ENCODE results near the gene WDR44. TPM values are rescaled to one million over a fixed set of nuclear protein-coding genes. Genes with fewer than 3 reads are reported as not detected.

Gene WDR44
- total and polyA plus RNA-seq, 10 of the 15 experiments (the other 5 are each of a cell fraction or from before 2014, with no cell fraction given), result 3.4 to 14.0 (median 11.6) TPM

DNA sequence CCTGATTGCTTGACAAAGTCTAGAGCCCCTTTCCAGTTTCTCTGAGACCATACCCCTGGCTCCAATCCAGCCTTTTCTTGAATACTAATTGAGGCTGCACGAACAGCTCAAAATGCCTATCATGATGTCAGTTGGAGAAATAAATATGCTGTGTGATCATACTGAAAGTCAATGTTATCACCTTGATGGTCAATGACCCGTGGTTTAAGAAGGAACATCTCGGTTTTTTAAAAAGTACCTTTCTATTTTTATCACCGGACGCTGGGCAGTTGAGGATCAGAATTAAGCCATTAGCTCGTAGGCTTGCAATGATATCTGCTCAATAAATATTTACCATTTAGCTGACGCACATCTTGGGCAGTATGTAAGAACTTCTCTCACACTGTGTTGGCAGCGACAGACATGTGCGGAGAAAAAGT lies 852 bp upstream of the WDR44 start (continued):
- TF ChIP-seq MTA2 (IDR thresholded peaks at IDR 0.05; ENCODE audit: low read depth), result no peak; the same call in 1 of the 2 replicates

GRCh38 chrX:118346258-118347094 lies 570 bp downstream of the WDR44 start:
- DNase-seq (ENCODE audit: low read depth, low spot score), result no peak
- intact Hi-C loops (cut with micrococcal nuclease; ENCODE audit: unreplicated experiment) (loop anchor here (5.0 kb wide), 2 partner anchors 76 to 191 kb away; no protein-coding TSS in a partner anchor), in situ Hi-C loops (cut with MboI) (no loop called here)
- Histone ChIP-seq H3K9me3 (replicated peaks; ENCODE audit: control insufficient read depth, insufficient read depth, low read length) (no peaks in the 10 kb centered on the region), H3K9ac (ENCODE audit: control insufficient read depth, insufficient read depth, low read length) (peak overlapping the region; percentile 82), H2AFZ (ENCODE audit: control insufficient read depth, low read depth, low read length) (peak overlapping the region; percentile 80), H3K36me3 (ENCODE audit: control insufficient read depth in 2 of 2, insufficient read depth in 2 of 2, low read length in 1 of 2) (no peaks in the 10 kb centered on the region), H3K4me1 (ENCODE audit: control insufficient read depth, insufficient read depth, low read length) (peaks cover 5% of the 10 kb centered on the region; the same call in 1 of the 2 replicates), H3K79me2 (ENCODE audit: control insufficient read depth, insufficient read depth, low read length) (peaks cover 43% of the 10 kb centered on the region), H3K27ac (ENCODE audit: control insufficient read depth, insufficient read depth) (peak overlapping the region; percentile 75), H3K4me3 (peak overlapping the region; percentile 73), H4K20me1 (ENCODE audit: control insufficient read depth, insufficient read depth) (no peaks in the 10 kb centered on the region), H3K27me3 (replicated peaks in 1 of 2; ENCODE audit: control insufficient read depth in 2 of 2, insufficient read depth in 2 of 2, low read length in 1 of 2) (no peaks in the 10 kb centered on the region), H3K4me2 (ENCODE audit: control insufficient read depth, insufficient read depth) (no peak overlapping the region; the same call in 1 of the 2 replicates)
- TF ChIP-seq FOXK2 (IDR thresholded peaks at IDR 0.05) (no peak), NKRF (conservative IDR thresholded peaks at IDR 0.05) (peak; percentile 40; the same call in 1 of the 2 replicates), SMARCA5 (IDR thresholded peaks at IDR 0.05) (0 out of 2 replicates have a peak, but pooled peaks have one; percentile 32), CEBPB (IDR thresholded peaks at IDR 0.05; ENCODE audit: borderline replicate concordance in 1 of 2, low read depth in 2 of 2, low read length in 2 of 2) (no peak), CTCF (IDR thresholded peaks at IDR 0.05 in 2 of 3, conservative IDR thresholded peaks at IDR 0.05 in 1 of 3; ENCODE audit: control insufficient read depth in 2 of 3, extremely low read depth in 1 of 3, insufficient read depth in 1 of 3, low read depth in 3 of 3, low read length in 3 of 3) (0 out of 6 replicates have a peak, but pooled peaks of 1 of the 3 experiments have one; percentile 12), IKZF1 (conservative IDR thresholded peaks at IDR 0.05) (peak; percentile 33; the same call in 1 of the 2 replicates), TARDBP (IDR thresholded peaks at IDR 0.05; ENCODE audit: borderline replicate concordance) (0 out of 2 replicates have a peak, but pooled peaks have one; percentile 34), ATF2 (IDR thresholded peaks at IDR 0.05; ENCODE audit: low read length) (no peak), YY1 (IDR thresholded peaks at IDR 0.05; ENCODE audit: low read depth, low read length) (peak; percentile 79), TAF1 (IDR thresholded peaks at IDR 0.05; ENCODE audit: borderline replicate concordance, low read depth, low read length) (peak; percentile 26; the same call in 1 of the 2 replicates), CREB1 (IDR thresholded peaks at IDR 0.05; ENCODE audit: low read depth) (0 out of 2 replicates have a peak, but pooled peaks have one; percentile 1), IKZF2 (IDR thresholded peaks at IDR 0.05) (peak in 1 of 2 experiments; percentile 23; a peak in 1 of 4 replicates), NBN (IDR thresholded peaks at IDR 0.05) (peak; percentile 20; the same call in 1 of the 2 replicates)
- 28% methylated on average over 48 of the region's 51 CpGs for WGBS (ENCODE audit: insufficient coverage, insufficient replicate concordance, low lambda C conversion rate, missing lambda C conversion rate)
- ChIA-PET RAD21 (ENCODE audit: unreplicated experiment) (interaction anchor here (0.8 to 1.6 kb wide), 3 partner anchors 13 to 183 kb away, joined by 3 to 4 read pairs (median 4); no protein-coding TSS in a partner anchor), SMC1A (ENCODE audit: uncharacterized antibody, unreplicated experiment) (interaction anchor here (1.4 kb wide), 2 partner anchors 57 to 146 kb away, joined by 3 read pairs; no protein-coding TSS in a partner anchor), POLR2A (interaction anchor here (2.0 kb wide), 1 partner anchor 8 kb away, joined by 9 read pairs; no protein-coding TSS in a partner anchor), CTCF (no interaction called here)
- peak; percentile 36 for ATAC-seq
- no TSS peak for BruUV-seq (replicated peaks)
- no peak for FAIRE-seq

Measured in GM12878 (cell line).